Liver (tissue), 9 donors: ENCODE data around the gene ADAMTS2. TPM values are rescaled to one million over a fixed set of nuclear protein-coding genes. Genes with fewer than 3 reads are reported as not detected.

Experiments used
- DNase-seq: peaks from one replicate; pipeline ENCODE4 v3.0.0-alpha.2; 2017; ENCODE audit warnings: low spot score
- H3K27ac ChIP-seq, 2 donors: one replicate each; pipeline ENCODE4 v1.7.0; 2013; ENCODE audit warnings: inconsistent platforms in 2 of 2, low read length in 2 of 2, control low read depth in 1 of 2, low read depth in 1 of 2, mild to moderate bottlenecking in 1 of 2
- H3K27me3 ChIP-seq, 4 donors: one replicate each; pipeline versions ENCODE4 v1.6.1 to v1.7.0; 2013; ENCODE audit warnings: low read length in 3 of 4, inconsistent platforms in 1 of 4, mild to moderate bottlenecking in 1 of 4, moderate library complexity in 1 of 4; ENCODE audit not compliant: control insufficient read depth in 4 of 4, insufficient read depth in 4 of 4
- H3K36me3 ChIP-seq, 4 donors: one replicate each; pipeline versions ENCODE4 v1.6.1 to v1.7.0; 2013; ENCODE audit warnings: low read length in 3 of 4, mild to moderate bottlenecking in 3 of 4, low read depth in 1 of 4, moderate library complexity in 1 of 4; ENCODE audit not compliant: control insufficient read depth in 4 of 4, insufficient read depth in 3 of 4
- H3K4me1 ChIP-seq, 4 donors: one replicate each; pipeline versions ENCODE4 v1.6.1 to v1.7.0; 2013; ENCODE audit warnings: low read length in 3 of 4, mild to moderate bottlenecking in 3 of 4, moderate library complexity in 1 of 4; ENCODE audit not compliant: control insufficient read depth in 4 of 4, insufficient read depth in 4 of 4
- H3K4me3 ChIP-seq, 3 donors: one replicate each; pipeline versions ENCODE4 v1.6.1 to v1.7.0; 2013; ENCODE audit warnings: low read length in 3 of 3, control low read depth in 1 of 3, low read depth in 1 of 3, mild to moderate bottlenecking in 1 of 3
- H3K9ac ChIP-seq, 2 donors: one replicate each; pipeline ENCODE4 v1.7.0; 2013; ENCODE audit warnings: low read length in 2 of 2, mild to moderate bottlenecking in 2 of 2, moderate library complexity in 2 of 2, control low read depth in 1 of 2, low read depth in 1 of 2
- H3K9me3 ChIP-seq, 4 donors: one replicate each; pipeline versions ENCODE4 v1.6.1 to v1.7.0; 2013; ENCODE audit warnings: low read length in 3 of 4; ENCODE audit not compliant: control insufficient read depth in 4 of 4
- EGR1 ChIP-seq, 2 donors: IDR thresholded peaks; 2 replicates each; pipeline ENCODE4 v1.6.1; 2016 to 2018; ENCODE audit warnings: antibody characterized with exemption in 2 of 2, low read depth in 2 of 2
- GABPA ChIP-seq, 2 donors: IDR thresholded peaks in 1 of 2; conservative IDR thresholded peaks in 1 of 2; 2 replicates each; pipeline ENCODE4 v1.6.1; 2016; ENCODE audit warnings: antibody characterized with exemption in 2 of 2, mild to moderate bottlenecking in 1 of 2, moderate library complexity in 1 of 2
- HNF4A ChIP-seq, 2 donors: conservative IDR thresholded peaks; 2 replicates each; pipeline ENCODE4 v1.6.1; 2016; ENCODE audit warnings: antibody characterized with exemption in 2 of 2, mild to moderate bottlenecking in 2 of 2
- JUND ChIP-seq, 2 donors: IDR thresholded peaks; 2 replicates each; pipeline ENCODE4 v1.6.1; 2016; ENCODE audit warnings: antibody characterized with exemption in 2 of 2
- NR2F2 ChIP-seq: IDR thresholded peaks from 2 replicates; pipeline ENCODE4 v1.6.1; 2016; ENCODE audit warnings: antibody characterized with exemption
- RAD21 ChIP-seq, 2 donors: IDR thresholded peaks; 2 replicates each; pipeline ENCODE4 v1.6.1; 2016; ENCODE audit warnings: antibody characterized with exemption in 2 of 2, mild to moderate bottlenecking in 2 of 2
- RXRA ChIP-seq, 2 donors: IDR thresholded peaks; 2 replicates each; pipeline ENCODE4 v1.6.1; 2017 to 2018; ENCODE audit warnings: antibody characterized with exemption in 2 of 2, mild to moderate bottlenecking in 1 of 2
- TAF1 ChIP-seq: conservative IDR thresholded peaks from 2 replicates; pipeline ENCODE4 v1.6.1; 2016; ENCODE audit warnings: antibody characterized with exemption, mild to moderate bottlenecking
- YY1 ChIP-seq: IDR thresholded peaks from 2 replicates; pipeline ENCODE4 v1.6.1; 2016; ENCODE audit warnings: antibody characterized with exemption, mild to moderate bottlenecking
- WGBS: extraction: QIAGEN DNeasy Blood & Tissue Kit; methylation state at CpG from one replicate; pipeline ENCODE4 v1.1.7; 2013; 5-methylcytosine and 5-hydroxymethylcytosine counted together
- polyA plus RNA-seq, 2 donors: library from polyadenylated mRNA; stranded (reverse) in 1 of 2; unstranded in 1 of 2; fragments of 200-250 nt in 1 of 2; fragments of >200 nt in 1 of 2; fragmentation: Nextera tagmentation in 1 of 2; extraction: Ambion mirVana in 1 of 2; gene quantifications; one replicate each; pipeline versions ENCODE4 v1.2.1 to v1.2.3, GENCODE V29; 2013 to 2015
- total RNA-seq, 2 donors: library from RNA; depleted of rRNA; stranded (reverse); fragments of >200 nt; gene quantifications; one replicate each; pipeline ENCODE4 v1.2.3, GENCODE V29; 2014
- TF ChIP-seq, protein P1 (sequence below): fragments of 150-350 bp; IDR thresholded peaks from 2 replicates; pipeline ENCODE4 v1.5.1; 2017; ENCODE audit warnings: improper control_type of control experiment, low read depth, low read length; ENCODE audit not compliant: missing input control
- TF ChIP-seq, protein P2 (sequence below): IDR thresholded peaks from 2 replicates; pipeline ENCODE4 v1.6.1; 2016; ENCODE audit warnings: antibody characterized with exemption, mild to moderate bottlenecking
- TF ChIP-seq, protein P3 (sequence below): IDR thresholded peaks from 2 replicates; pipeline ENCODE4 v1.6.1; 2016; ENCODE audit warnings: antibody characterized with exemption
- TF ChIP-seq, protein P4 (sequence below): IDR thresholded peaks from 2 replicates; pipeline ENCODE4 v1.6.1; 2016; ENCODE audit warnings: antibody characterized with exemption
- donor health status: healthy.
- donor health status: healthy.
- donor health status: healthy.
- donor health status: healthy.
- donor health status: healthy.

Gene ADAMTS2
- total and polyA plus RNA-seq, 4 donors = 2.7 to 24.3 (median 12.0) TPM

DNA sequence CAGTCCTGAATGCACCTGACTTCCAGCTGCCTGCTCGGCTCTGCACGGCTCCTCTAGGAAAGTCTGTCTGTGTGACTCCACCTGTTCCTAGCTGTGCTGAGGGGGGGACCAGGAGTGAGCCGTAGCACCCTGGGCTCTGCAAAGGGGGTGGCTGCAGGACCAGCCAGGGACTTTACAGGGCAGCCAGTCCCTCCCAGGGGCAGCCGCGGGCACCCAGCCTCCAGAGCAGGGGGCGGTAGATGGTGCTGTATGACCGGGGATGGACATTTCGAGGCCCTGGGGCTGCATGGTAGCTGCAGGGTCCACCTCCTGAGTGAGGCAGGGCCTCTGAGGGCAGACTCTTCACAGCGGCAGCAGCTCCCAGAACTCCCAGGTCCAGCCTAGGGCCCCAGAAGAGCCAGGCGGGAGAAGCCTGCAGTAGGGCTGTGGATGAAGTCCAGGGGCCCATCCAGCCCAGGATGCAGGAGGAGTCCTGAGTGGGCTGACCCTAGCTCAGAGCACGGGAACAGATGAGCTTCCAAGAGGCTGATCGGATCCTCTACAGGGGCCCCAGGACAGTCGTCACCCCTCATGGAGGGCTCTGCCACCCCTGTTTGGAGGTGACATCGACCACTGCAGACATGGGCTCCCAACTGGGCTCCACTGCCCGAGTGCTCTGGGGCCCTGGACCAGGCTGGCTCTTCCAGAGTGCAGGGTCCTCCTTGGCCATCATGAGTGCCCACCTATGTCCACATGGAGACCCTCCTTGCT is 179.7 kb downstream of the ADAMTS2 start:
- Histone ChIP-seq H3K4me3 (no peak overlapping the region), H3K9ac (no peak overlapping the region), H3K27ac (no peak overlapping the region), H3K9me3 (peaks cover 0 to 2% (median under 1%) of the 10 kb centered on the region in 4 donors), H3K4me1 (peaks cover 0 to 9% (median 5%) of the 10 kb centered on the region in 4 donors), H3K36me3 (no peaks in the 10 kb centered on the region), H3K27me3 (no peaks in the 10 kb centered on the region)
- whole genome bisulfite sequencing = 88% methylated on average over 15 of the region's 15 CpGs
- no peak for DNase-seq
- TF ChIP-seq NR2F2 = no peak
- no peak for TF ChIP-seq EGR1 (IDR thresholded peaks at IDR 0.05; ENCODE audit: low read depth in 2 of 2)
- TF ChIP-seq RAD21 (IDR thresholded peaks at IDR 0.05) = no peak
- TF ChIP-seq, protein P1, sequence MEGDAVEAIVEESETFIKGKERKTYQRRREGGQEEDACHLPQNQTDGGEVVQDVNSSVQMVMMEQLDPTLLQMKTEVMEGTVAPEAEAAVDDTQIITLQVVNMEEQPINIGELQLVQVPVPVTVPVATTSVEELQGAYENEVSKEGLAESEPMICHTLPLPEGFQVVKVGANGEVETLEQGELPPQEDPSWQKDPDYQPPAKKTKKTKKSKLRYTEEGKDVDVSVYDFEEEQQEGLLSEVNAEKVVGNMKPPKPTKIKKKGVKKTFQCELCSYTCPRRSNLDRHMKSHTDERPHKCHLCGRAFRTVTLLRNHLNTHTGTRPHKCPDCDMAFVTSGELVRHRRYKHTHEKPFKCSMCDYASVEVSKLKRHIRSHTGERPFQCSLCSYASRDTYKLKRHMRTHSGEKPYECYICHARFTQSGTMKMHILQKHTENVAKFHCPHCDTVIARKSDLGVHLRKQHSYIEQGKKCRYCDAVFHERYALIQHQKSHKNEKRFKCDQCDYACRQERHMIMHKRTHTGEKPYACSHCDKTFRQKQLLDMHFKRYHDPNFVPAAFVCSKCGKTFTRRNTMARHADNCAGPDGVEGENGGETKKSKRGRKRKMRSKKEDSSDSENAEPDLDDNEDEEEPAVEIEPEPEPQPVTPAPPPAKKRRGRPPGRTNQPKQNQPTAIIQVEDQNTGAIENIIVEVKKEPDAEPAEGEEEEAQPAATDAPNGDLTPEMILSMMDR = no peak
- TF ChIP-seq, protein P2, sequence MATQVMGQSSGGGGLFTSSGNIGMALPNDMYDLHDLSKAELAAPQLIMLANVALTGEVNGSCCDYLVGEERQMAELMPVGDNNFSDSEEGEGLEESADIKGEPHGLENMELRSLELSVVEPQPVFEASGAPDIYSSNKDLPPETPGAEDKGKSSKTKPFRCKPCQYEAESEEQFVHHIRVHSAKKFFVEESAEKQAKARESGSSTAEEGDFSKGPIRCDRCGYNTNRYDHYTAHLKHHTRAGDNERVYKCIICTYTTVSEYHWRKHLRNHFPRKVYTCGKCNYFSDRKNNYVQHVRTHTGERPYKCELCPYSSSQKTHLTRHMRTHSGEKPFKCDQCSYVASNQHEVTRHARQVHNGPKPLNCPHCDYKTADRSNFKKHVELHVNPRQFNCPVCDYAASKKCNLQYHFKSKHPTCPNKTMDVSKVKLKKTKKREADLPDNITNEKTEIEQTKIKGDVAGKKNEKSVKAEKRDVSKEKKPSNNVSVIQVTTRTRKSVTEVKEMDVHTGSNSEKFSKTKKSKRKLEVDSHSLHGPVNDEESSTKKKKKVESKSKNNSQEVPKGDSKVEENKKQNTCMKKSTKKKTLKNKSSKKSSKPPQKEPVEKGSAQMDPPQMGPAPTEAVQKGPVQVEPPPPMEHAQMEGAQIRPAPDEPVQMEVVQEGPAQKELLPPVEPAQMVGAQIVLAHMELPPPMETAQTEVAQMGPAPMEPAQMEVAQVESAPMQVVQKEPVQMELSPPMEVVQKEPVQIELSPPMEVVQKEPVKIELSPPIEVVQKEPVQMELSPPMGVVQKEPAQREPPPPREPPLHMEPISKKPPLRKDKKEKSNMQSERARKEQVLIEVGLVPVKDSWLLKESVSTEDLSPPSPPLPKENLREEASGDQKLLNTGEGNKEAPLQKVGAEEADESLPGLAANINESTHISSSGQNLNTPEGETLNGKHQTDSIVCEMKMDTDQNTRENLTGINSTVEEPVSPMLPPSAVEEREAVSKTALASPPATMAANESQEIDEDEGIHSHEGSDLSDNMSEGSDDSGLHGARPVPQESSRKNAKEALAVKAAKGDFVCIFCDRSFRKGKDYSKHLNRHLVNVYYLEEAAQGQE = no peak
- TF ChIP-seq, protein P3, sequence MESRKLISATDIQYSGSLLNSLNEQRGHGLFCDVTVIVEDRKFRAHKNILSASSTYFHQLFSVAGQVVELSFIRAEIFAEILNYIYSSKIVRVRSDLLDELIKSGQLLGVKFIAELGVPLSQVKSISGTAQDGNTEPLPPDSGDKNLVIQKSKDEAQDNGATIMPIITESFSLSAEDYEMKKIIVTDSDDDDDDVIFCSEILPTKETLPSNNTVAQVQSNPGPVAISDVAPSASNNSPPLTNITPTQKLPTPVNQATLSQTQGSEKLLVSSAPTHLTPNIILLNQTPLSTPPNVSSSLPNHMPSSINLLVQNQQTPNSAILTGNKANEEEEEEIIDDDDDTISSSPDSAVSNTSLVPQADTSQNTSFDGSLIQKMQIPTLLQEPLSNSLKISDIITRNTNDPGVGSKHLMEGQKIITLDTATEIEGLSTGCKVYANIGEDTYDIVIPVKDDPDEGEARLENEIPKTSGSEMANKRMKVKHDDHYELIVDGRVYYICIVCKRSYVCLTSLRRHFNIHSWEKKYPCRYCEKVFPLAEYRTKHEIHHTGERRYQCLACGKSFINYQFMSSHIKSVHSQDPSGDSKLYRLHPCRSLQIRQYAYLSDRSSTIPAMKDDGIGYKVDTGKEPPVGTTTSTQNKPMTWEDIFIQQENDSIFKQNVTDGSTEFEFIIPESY = no peak
- TF ChIP-seq YY1 = no peak
- TF ChIP-seq, protein P4, sequence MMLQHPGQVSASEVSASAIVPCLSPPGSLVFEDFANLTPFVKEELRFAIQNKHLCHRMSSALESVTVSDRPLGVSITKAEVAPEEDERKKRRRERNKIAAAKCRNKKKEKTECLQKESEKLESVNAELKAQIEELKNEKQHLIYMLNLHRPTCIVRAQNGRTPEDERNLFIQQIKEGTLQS = no peak
- TF ChIP-seq GABPA (IDR thresholded peaks at IDR 0.05 in 1 of 2, conservative IDR thresholded peaks at IDR 0.05 in 1 of 2) = no peak
- TF ChIP-seq TAF1 = no peak
- TF ChIP-seq RXRA (IDR thresholded peaks at IDR 0.05) = no peak
- TF ChIP-seq HNF4A (conservative IDR thresholded peaks at IDR 0.05) = no peak
- no peak for TF ChIP-seq JUND (IDR thresholded peaks at IDR 0.05)
